HG02588 (cell line): ENCODE data around the gene TMEM11.
"Not testable (repeated sequence)": the region's sequence is repeated elsewhere in the genome, so short reads cannot be mapped to it uniquely, and the experiment has no call there.

Experiments used
- ATAC-seq: cut with Tn5 transposase; IDR thresholded peaks from one replicate; pipeline ENCODE4 v1.9.1; 2021; ENCODE audit warnings: mild to moderate bottlenecking, moderate library complexity; ENCODE audit not compliant: unreplicated experiment

TMEM11 gene

GRCh38 chr17:21242780-21243515, 29.0 kb upstream of the TMEM11 start:
- ATAC-seq: no peak

- no peak for ATAC-seq
These were observed 28.2 kb upstream of the TMEM11 start for GRCh38 chr17:21242026-21242697.

- no peak for ATAC-seq
These were observed 27.6 kb upstream of the TMEM11 start for GRCh38 chr17:21241564-21241963.

GRCh38 chr17:21240369-21241055, 26.6 kb upstream of the TMEM11 start:
- no peak for ATAC-seq

- no peak for ATAC-seq
These were observed 25.9 kb upstream of the TMEM11 start for GRCh38 chr17:21239680-21240368.

GRCh38 chr17:21235921-21236320, 22.0 kb upstream of the TMEM11 start:
- ATAC-seq: no peak

GRCh38 chr17:21233581-21234347, 19.8 kb upstream of the TMEM11 start:
- ATAC-seq: no peak

GRCh38 chr17:21232033-21232749, 18.2 kb upstream of the TMEM11 start:
- no peak for ATAC-seq

GRCh38 chr17:21231533-21231932, 17.6 kb upstream of the TMEM11 start:
- no peak for ATAC-seq

GRCh38 chr17:21228845-21229244, 14.9 kb upstream of the TMEM11 start:
- ATAC-seq: no peak

- no peak for ATAC-seq
These were observed 14.2 kb upstream of the TMEM11 start for GRCh38 chr17:21228111-21228510.

GRCh38 chr17:21227277-21227676, 13.3 kb upstream of the TMEM11 start:
- not testable (repeated sequence) for ATAC-seq

- no peak for ATAC-seq
These were observed 9.1 kb upstream of the TMEM11 start for GRCh38 chr17:21223086-21223485.

GRCh38 chr17:21218831-21219380, 4.9 kb upstream of the TMEM11 start:
- ATAC-seq: no peak

- ATAC-seq: no peak
These were observed 4.1 kb upstream of the TMEM11 start for GRCh38 chr17:21218101-21218500.

GRCh38 chr17:21217346-21217745, 3.4 kb upstream of the TMEM11 start:
- no peak for ATAC-seq

GRCh38 chr17:21215935-21216334, 2.0 kb upstream of the TMEM11 start:
- ATAC-seq: no peak

- peak; percentile 6 for ATAC-seq
These were observed 998 bp upstream of the TMEM11 start for GRCh38 chr17:21214777-21215541.

- ATAC-seq: peak; percentile 14
These were observed 335 bp downstream of the TMEM11 start for GRCh38 chr17:21213638-21214014.
